Measurements from ENCODE around the gene MTHFSD.
"Not testable (repeated sequence)": the region's sequence is repeated elsewhere in the genome, so short reads cannot be mapped to it uniquely, and the experiment has no call there.

Gene MTHFSD

GRCh38 chr16:86554917-86555703 lies at the start of gene MTHFSD:
TSS of gene MTHFSD (minus strand) at chr16:86555235. CDS start at chr16:86555184, 51 bp downstream.
- peak; percentile 77 for DNase-seq (ENCODE audit: low spot score)

- no peak for DNase-seq (ENCODE audit: low spot score)
Observed at GRCh38 chr16:86604436-86605193, 49.6 kb upstream of the MTHFSD start.

GRCh38 chr16:86602521-86602920 lies 47.5 kb upstream of the MTHFSD start:
- no peak for DNase-seq (ENCODE audit: low spot score)

- DNase-seq (ENCODE audit: low spot score): no peak
Observed at GRCh38 chr16:86601356-86601755, 46.3 kb upstream of the MTHFSD start.

GRCh38 chr16:86598607-86599565 lies 43.9 kb upstream of the MTHFSD start:
- DNase-seq (ENCODE audit: low spot score): no peak

GRCh38 chr16:86597880-86598606 lies 43.0 kb upstream of the MTHFSD start:
- DNase-seq (ENCODE audit: low spot score): no peak

GRCh38 chr16:86597126-86597879 lies 42.3 kb upstream of the MTHFSD start:
- DNase-seq (ENCODE audit: low spot score): no peak

- DNase-seq (ENCODE audit: low spot score): no peak
Observed at GRCh38 chr16:86595983-86596605, 41.1 kb upstream of the MTHFSD start.

GRCh38 chr16:86594721-86595120 lies 39.7 kb upstream of the MTHFSD start:
- DNase-seq (ENCODE audit: low spot score): no peak

GRCh38 chr16:86593913-86594620 lies 39.0 kb upstream of the MTHFSD start:
- DNase-seq (ENCODE audit: low spot score): no peak

- no peak for DNase-seq (ENCODE audit: low spot score)
Observed at GRCh38 chr16:86591270-86591669, 36.2 kb upstream of the MTHFSD start.

GRCh38 chr16:86590501-86591144 lies 35.6 kb upstream of the MTHFSD start:
- DNase-seq (ENCODE audit: low spot score): no peak

- not testable (repeated sequence) for DNase-seq (ENCODE audit: low spot score)
Observed at GRCh38 chr16:86587955-86588354, 32.9 kb upstream of the MTHFSD start.

- DNase-seq (ENCODE audit: low spot score): no peak
Observed at GRCh38 chr16:86587487-86587886, 32.5 kb upstream of the MTHFSD start.

- DNase-seq (ENCODE audit: low spot score): no peak
Observed at GRCh38 chr16:86585821-86586611, 31.0 kb upstream of the MTHFSD start.

GRCh38 chr16:86584726-86585721 lies 30.0 kb upstream of the MTHFSD start:
- DNase-seq (ENCODE audit: low spot score): no peak

Data from kidney capillary endothelial cell (primary cell).